HepG2 (cell line): Measurements from ENCODE around the gene MAN1A1. TPM values are rescaled to one million over a fixed set of nuclear protein-coding genes. Genes with fewer than 3 reads are reported as not detected.

Source experiments
- ATAC-seq: fragments of 200-7000 bp; cut with Tn5 transposase; 3 replicates; pipeline ENCODE4 v1.9.1; 2020; ENCODE audit warnings: mild to moderate bottlenecking, moderate library complexity
- BruUV-seq: library from RNA; stranded (reverse); fragments of 400-500 nt; replicated peaks from 2 replicates; lab custom pipeline; 2021; lab: Mats Ljungman, UMichigan
- CTCF ChIA-PET: fragments of 300-600 bp; formaldehyde crosslinking; extraction: SDS; loops from one replicate; lab custom pipeline; 2021; ENCODE audit warnings: low total read pairs, inconsistent platforms, low intra/inter-chr PET ratio; lab: Yijun Ruan, JAX
- POLR2A ChIA-PET: fragments of 350-600 bp; sonication (Branson Sonifier 250); formaldehyde crosslinking; loops from one replicate; lab custom pipeline; 2020; ENCODE audit warnings: antibody characterized with exemption, inconsistent platforms; lab: Yijun Ruan, JAX
- DNase-seq: peaks from one replicate; pipeline ENCODE4 v3.0.0-alpha.2; 2015; ENCODE audit warnings: low spot score
- FAIRE-seq: peaks from 3 replicates; lab custom pipeline; 2011; peaks lifted over from hg19 to GRCh38; lab: Jason Lieb, UNC
- H2AFZ ChIP-seq: one replicate; pipeline ENCODE4 v1.6.1; 2011; ENCODE audit warnings: low read length, inconsistent platforms
- H3K27ac ChIP-seq: fragments of 300-600 bp; 3 replicates; pipeline ENCODE4 v1.8.0; 2011; ENCODE audit warnings: mixed run types, mild to moderate bottlenecking, mixed read lengths, low read length, inconsistent platforms; ENCODE audit not compliant: insufficient read depth; ENCODE audit errors: extremely low read length
- H3K27me3 ChIP-seq, 2 experiments: fragments of 200-600 bp in 1 of 2; 2 replicates in 1 of 2; 3 replicates in 1 of 2; pipeline versions ENCODE4 v1.6.0 to v1.8.0; 2011; ENCODE audit warnings: low read length in 2 of 2, mild to moderate bottlenecking in 2 of 2, moderate library complexity in 2 of 2, inconsistent platforms in 1 of 2; ENCODE audit not compliant: insufficient read depth in 2 of 2, control insufficient read depth in 1 of 2
- H3K36me3 ChIP-seq, 2 experiments: fragments of 200-600 bp in 1 of 2; replicated peaks in 1 of 2; 2 replicates in 1 of 2; 3 replicates in 1 of 2; pipeline versions ENCODE4 v1.5.1 to v1.8.0; 2011; ENCODE audit warnings: low read length in 2 of 2, inconsistent platforms in 1 of 2; ENCODE audit not compliant: insufficient read depth in 2 of 2, control insufficient read depth in 1 of 2
- H3K4me1 ChIP-seq: 2 replicates; pipeline ENCODE4 v1.5.1; 2012; ENCODE audit warnings: low read length, inconsistent platforms; ENCODE audit not compliant: insufficient read depth
- H3K4me2 ChIP-seq: 2 replicates; pipeline ENCODE4 v1.6.0; 2011; ENCODE audit warnings: low read depth, low read length, inconsistent platforms
- H3K4me3 ChIP-seq, 3 experiments: fragments of 200-600 bp in 1 of 3; sonication (generic), shearing (Covaris generic) in 1 of 3; replicated peaks in 1 of 3; 2 replicates each; pipeline ENCODE4 v1.5.1; 2011 to 2016; ENCODE audit warnings: low read length in 3 of 3, inconsistent platforms in 2 of 3, low read depth in 2 of 3, mild to moderate bottlenecking in 2 of 3, control low read depth in 1 of 3, mixed read lengths in 1 of 3; ENCODE audit not compliant: insufficient read depth in 1 of 3
- H3K79me2 ChIP-seq: one replicate; pipeline ENCODE4 v1.6.1; 2011; ENCODE audit warnings: low read length, inconsistent platforms; ENCODE audit not compliant: insufficient read depth
- H3K9ac ChIP-seq: 2 replicates; pipeline ENCODE4 v1.6.0; 2011; ENCODE audit warnings: mild to moderate bottlenecking, low read depth, low read length, inconsistent platforms; ENCODE audit not compliant: insufficient read depth
- H3K9me3 ChIP-seq: 2 replicates; pipeline ENCODE4 v1.5.1; 2012; ENCODE audit warnings: mild to moderate bottlenecking, low read length
- H4K20me1 ChIP-seq: 2 replicates; pipeline ENCODE4 v1.6.0; 2011; ENCODE audit warnings: inconsistent platforms, mild to moderate bottlenecking, low read length, moderate library complexity; ENCODE audit not compliant: insufficient read depth
- AGO2 ChIP-seq: fragments of 200-400 bp; formaldehyde crosslinking; optimal IDR thresholded peaks from 2 replicates; pipeline ENCODE3; 2017; ENCODE audit warnings: mild to moderate bottlenecking, low read depth, low read length, moderate library complexity
- DNMT1 ChIP-seq: sonication (generic); formaldehyde crosslinking; IDR thresholded peaks from 2 replicates; pipeline ENCODE4 v1.5.1; 2020; ENCODE audit warnings: mild to moderate bottlenecking, missing genetic modification reagents
- MAFF ChIP-seq: IDR thresholded peaks from 2 replicates; pipeline ENCODE4 v1.6.1; 2011; ENCODE audit warnings: low read depth, low read length, improper control_type of control experiment
- ONECUT2 ChIP-seq: sonication (generic); formaldehyde crosslinking; IDR thresholded peaks from 2 replicates; pipeline ENCODE4 v1.4.0; 2020; ENCODE audit warnings: missing genetic modification reagents
- POLR2AphosphoS2 ChIP-seq: IDR thresholded peaks from 2 replicates; pipeline ENCODE4 v1.6.1; 2011; ENCODE audit warnings: low read depth, low read length, improper control_type of control experiment
- RBFOX2 ChIP-seq: fragments of 200-400 bp; formaldehyde crosslinking; IDR thresholded peaks from 2 replicates; pipeline ENCODE4 v1.6.1; 2017; ENCODE audit warnings: low read depth, mild to moderate bottlenecking, low read length
- RBM22 ChIP-seq: fragments of 200-400 bp; formaldehyde crosslinking; optimal IDR thresholded peaks from 2 replicates; pipeline ENCODE3; 2017; ENCODE audit warnings: mild to moderate bottlenecking, low read length, moderate library complexity
- SALL2 ChIP-seq: sonication (generic); formaldehyde crosslinking; IDR thresholded peaks from 2 replicates; pipeline ENCODE4 v1.8.1; 2023; ENCODE audit warnings: mild to moderate bottlenecking, missing genetic modification reagents, inconsistent platforms
- SRF ChIP-seq: IDR thresholded peaks from 2 replicates; pipeline ENCODE4 v1.6.1; 2011; ENCODE audit warnings: mild to moderate bottlenecking, low read depth, low read length, moderate library complexity
- STAT5B ChIP-seq: sonication (generic); formaldehyde crosslinking; IDR thresholded peaks from 2 replicates; pipeline ENCODE4 v1.4.0; 2020; ENCODE audit warnings: missing genetic modification reagents
- ZBTB33 ChIP-seq: sonication (generic); formaldehyde crosslinking; IDR thresholded peaks from 2 replicates; pipeline ENCODE4 v1.4.0; 2020; ENCODE audit warnings: missing genetic modification reagents
- ZNF12 ChIP-seq: sonication (generic); formaldehyde crosslinking; IDR thresholded peaks from 2 replicates; pipeline ENCODE4 v1.5.0; 2020; ENCODE audit warnings: missing genetic modification reagents
- ZNF121 ChIP-seq: sonication (generic); formaldehyde crosslinking; IDR thresholded peaks from 2 replicates; pipeline ENCODE4 v1.5.0; 2020; ENCODE audit warnings: mild to moderate bottlenecking, missing genetic modification reagents
- ZNF235 ChIP-seq: sonication (generic); formaldehyde crosslinking; IDR thresholded peaks from 2 replicates; pipeline ENCODE4 v1.8.1; 2023; ENCODE audit warnings: mild to moderate bottlenecking, missing genetic modification reagents, borderline replicate concordance
- ZNF296 ChIP-seq: sonication (generic); formaldehyde crosslinking; conservative IDR thresholded peaks from 2 replicates; pipeline ENCODE4 v1.5.0; 2020; ENCODE audit warnings: mild to moderate bottlenecking, missing genetic modification reagents
- ZNF382 ChIP-seq: sonication (generic); formaldehyde crosslinking; IDR thresholded peaks from 2 replicates; pipeline ENCODE4 v1.5.0; 2020; ENCODE audit warnings: missing genetic modification reagents, mild to moderate bottlenecking, borderline replicate concordance
- ZNF567 ChIP-seq: sonication (generic); formaldehyde crosslinking; IDR thresholded peaks from 2 replicates; pipeline ENCODE4 v1.8.1; 2023; ENCODE audit warnings: mild to moderate bottlenecking, missing genetic modification reagents, borderline replicate concordance
- ZNF574 ChIP-seq: sonication (generic); formaldehyde crosslinking; IDR thresholded peaks from 2 replicates; pipeline ENCODE4 v1.4.0; 2020; ENCODE audit warnings: missing genetic modification reagents
- WGBS: methylation state at CpG from one replicate; pipeline ENCODE4 v1.1.6; 2017; ENCODE audit warnings: low lambda C conversion rate; 5-methylcytosine and 5-hydroxymethylcytosine counted together
- in situ Hi-C: cut with HindIII; loops from 2 replicates; pipeline ENCODE4 v1.10.0; 2017; ENCODE audit warnings: low pct_unique_long_range_greater_than_20kb; ENCODE audit not compliant: extremely low pct_ligation_motif_present
- intact Hi-C: fragments of 100-400 bp; cut with micrococcal nuclease; formaldehyde crosslinking; loops from one replicate; pipeline ENCODE4 v1.10.0; 2022; ENCODE audit not compliant: unreplicated experiment
- polyA plus RNA-seq, 8 experiments: library from polyadenylated mRNA; depleted of rRNA in 3 of 8; stranded (reverse) in 7 of 8; unstranded in 1 of 8; fragments of >200 nt; fragmentation: Illumina TruSeq in 4 of 8; extraction: Trizol in 4 of 8; gene quantifications; 2 replicates each; pipeline versions ENCODE4 v1.2.1 to v1.2.3, GENCODE V29; 2011 to 2016; ENCODE audit warnings: low read depth in 4 of 8, missing spikeins in 1 of 8, mixed read lengths in 1 of 8; ENCODE audit not compliant: insufficient read depth in 1 of 8
- total RNA-seq, 5 experiments: library from RNA; depleted of rRNA; stranded (reverse); fragments of >200 nt; fragmentation: Illumina TruSeq; extraction: Trizol; gene quantifications; 2 replicates each; pipeline ENCODE4 v1.2.3, GENCODE V29; 2016; ENCODE audit warnings: low read depth in 1 of 5

Gene MAN1A1
- total and polyA plus RNA-seq, 2 of the 13 experiments (the other 11 are each of a cell fraction or from before 2014, with no cell fraction given), result 156 to 236 TPM

GRCh38 chr6:119329794-119330180, 19.8 kb downstream of the MAN1A1 start (continued):
- TF ChIP-seq ZNF574 (CRISPR knock-in tag) (no peak), STAT5B (no peak), DNMT1 (CRISPR knock-in tag) (no peak), ZNF235 (CRISPR knock-in tag) (no peak), ZNF382 (CRISPR knock-in tag) (no peak)

- in situ Hi-C loops, result no loop called here
- Histone ChIP-seq H3K4me3 (no peak overlapping the region), H2AFZ (no peak overlapping the region), H3K27me3 (no peaks in the 10 kb centered on the region), H3K9me3 (no peaks in the 10 kb centered on the region), H3K79me2 (peaks cover 99% of the 10 kb centered on the region), H4K20me1 (peaks cover 98% of the 10 kb centered on the region), H3K36me3 (peaks cover 35 to 85% of the 10 kb centered on the region in 2 experiments), H3K4me1 (peaks cover 83% of the 10 kb centered on the region), H3K9ac (no peak overlapping the region), H3K4me2 (no peak overlapping the region), H3K27ac (no peak overlapping the region)
- CTCF ChIA-PET, result no interaction called here
- peak; percentile 16 for ATAC-seq
- BruUV-seq, result no TSS peak
- no peak for DNase-seq
- no peak for FAIRE-seq
- POLR2A ChIA-PET, result interaction anchor here (1.4 to 2.5 kb wide), 2 partner anchors 9 to 18 kb away, joined by 5 to 15 read pairs; no protein-coding TSS in a partner anchor
- TF ChIP-seq ZBTB33 (peak; percentile 86), POLR2AphosphoS2 (0 out of 2 replicates have a peak, but pooled peaks have one; percentile 62), ZNF12 (CRISPR knock-in tag) (no peak), ZNF121 (CRISPR knock-in tag) (no peak), RBFOX2 (peak; percentile 57), ONECUT2 (CRISPR knock-in tag) (peak; percentile 42; the same call in 1 of the 2 replicates), MAFF (no peak), AGO2 (peak; percentile 38), ZNF296 (no peak), SALL2 (CRISPR knock-in tag) (no peak), ZNF567 (CRISPR knock-in tag) (no peak), SRF (peak; percentile 83), RBM22 (peak; percentile 86)
- intact Hi-C loops, result no loop called here
- WGBS, result 75% methylated on average over 4 of the region's 4 CpGs
These were observed 20.4 kb downstream of the MAN1A1 start for GRCh38 chr6:119328892-119329793.
